ENCODE measurements around the gene CHCHD6.

The CHCHD6 gene

DNA sequence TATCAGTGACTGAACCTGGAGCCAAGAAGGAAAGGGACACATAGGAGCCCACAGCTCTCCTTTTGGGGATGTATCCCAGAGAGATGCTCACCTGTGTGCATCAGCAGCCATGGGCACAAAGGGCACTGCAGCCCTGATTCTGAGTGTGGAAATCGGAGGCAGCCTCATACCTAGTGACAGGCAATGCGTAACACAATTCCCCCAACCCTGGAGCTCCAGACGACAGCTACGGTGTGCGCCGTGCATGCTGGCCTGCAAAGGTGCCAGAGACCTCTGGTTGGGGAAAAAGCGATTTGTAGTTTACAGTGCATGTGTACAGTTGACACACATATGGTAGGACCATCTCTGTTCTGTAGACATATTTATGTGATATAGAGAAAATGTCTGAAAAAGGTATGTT, 219.9 kb downstream of the CHCHD6 start:
- no peaks in the 10 kb centered on the region for H3K27me3 ChIP-seq (ENCODE audit: control insufficient read depth, insufficient read depth, low read length)
- no peaks in the 10 kb centered on the region for H3K36me3 ChIP-seq (ENCODE audit: control insufficient read depth, insufficient read depth, low read length)
- no peak overlapping the region for H2AFZ ChIP-seq
- no peaks in the 10 kb centered on the region for H3K9me3 ChIP-seq (ENCODE audit: control insufficient read depth, low read length)
- H3K27ac ChIP-seq = no peak overlapping the region
- TF ChIP-seq, protein P1, sequence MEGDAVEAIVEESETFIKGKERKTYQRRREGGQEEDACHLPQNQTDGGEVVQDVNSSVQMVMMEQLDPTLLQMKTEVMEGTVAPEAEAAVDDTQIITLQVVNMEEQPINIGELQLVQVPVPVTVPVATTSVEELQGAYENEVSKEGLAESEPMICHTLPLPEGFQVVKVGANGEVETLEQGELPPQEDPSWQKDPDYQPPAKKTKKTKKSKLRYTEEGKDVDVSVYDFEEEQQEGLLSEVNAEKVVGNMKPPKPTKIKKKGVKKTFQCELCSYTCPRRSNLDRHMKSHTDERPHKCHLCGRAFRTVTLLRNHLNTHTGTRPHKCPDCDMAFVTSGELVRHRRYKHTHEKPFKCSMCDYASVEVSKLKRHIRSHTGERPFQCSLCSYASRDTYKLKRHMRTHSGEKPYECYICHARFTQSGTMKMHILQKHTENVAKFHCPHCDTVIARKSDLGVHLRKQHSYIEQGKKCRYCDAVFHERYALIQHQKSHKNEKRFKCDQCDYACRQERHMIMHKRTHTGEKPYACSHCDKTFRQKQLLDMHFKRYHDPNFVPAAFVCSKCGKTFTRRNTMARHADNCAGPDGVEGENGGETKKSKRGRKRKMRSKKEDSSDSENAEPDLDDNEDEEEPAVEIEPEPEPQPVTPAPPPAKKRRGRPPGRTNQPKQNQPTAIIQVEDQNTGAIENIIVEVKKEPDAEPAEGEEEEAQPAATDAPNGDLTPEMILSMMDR (IDR thresholded peaks at IDR 0.05) = no peak
- no peak overlapping the region for H3K4me3 ChIP-seq (ENCODE audit: low read depth, low read length)
- no peak overlapping the region for H3K9ac ChIP-seq
- H3K79me2 ChIP-seq = no peaks in the 10 kb centered on the region
- no peak overlapping the region for H3K4me2 ChIP-seq (ENCODE audit: low read length)
- no peaks in the 10 kb centered on the region for H3K4me1 ChIP-seq

DNA sequence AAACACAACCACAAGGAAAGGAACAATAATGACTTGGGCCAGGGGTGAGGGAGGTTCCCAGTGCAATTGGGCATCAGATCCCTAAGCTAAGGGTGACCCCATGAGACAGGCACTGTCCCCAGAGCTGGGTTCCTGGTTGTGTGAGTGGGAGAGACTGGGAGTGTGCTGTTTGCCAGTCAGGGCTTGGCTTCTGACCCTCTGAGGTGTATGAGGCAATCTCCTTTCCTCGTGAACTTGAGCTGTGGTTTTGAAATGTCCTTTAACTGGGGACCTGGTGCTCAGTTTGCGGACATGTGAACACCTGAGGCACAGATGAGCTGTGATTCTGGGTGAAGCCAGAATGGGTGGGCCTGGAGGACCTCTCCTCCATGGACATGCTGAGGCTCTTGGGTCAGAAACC, 220.4 kb downstream of the CHCHD6 start:
- Histone ChIP-seq H3K4me2 (ENCODE audit: low read length) (no peak overlapping the region), H3K36me3 (ENCODE audit: control insufficient read depth, insufficient read depth, low read length) (no peaks in the 10 kb centered on the region), H3K27me3 (ENCODE audit: control insufficient read depth, insufficient read depth, low read length) (no peaks in the 10 kb centered on the region), H3K9me3 (ENCODE audit: control insufficient read depth, low read length) (no peaks in the 10 kb centered on the region), H3K4me1 (no peaks in the 10 kb centered on the region), H3K79me2 (no peaks in the 10 kb centered on the region), H3K9ac (no peak overlapping the region), H2AFZ (no peak overlapping the region), H3K27ac (no peak overlapping the region), H3K4me3 (ENCODE audit: low read depth, low read length) (no peak overlapping the region)
- TF ChIP-seq, protein P1 (IDR thresholded peaks at IDR 0.05) = no peak

DNA sequence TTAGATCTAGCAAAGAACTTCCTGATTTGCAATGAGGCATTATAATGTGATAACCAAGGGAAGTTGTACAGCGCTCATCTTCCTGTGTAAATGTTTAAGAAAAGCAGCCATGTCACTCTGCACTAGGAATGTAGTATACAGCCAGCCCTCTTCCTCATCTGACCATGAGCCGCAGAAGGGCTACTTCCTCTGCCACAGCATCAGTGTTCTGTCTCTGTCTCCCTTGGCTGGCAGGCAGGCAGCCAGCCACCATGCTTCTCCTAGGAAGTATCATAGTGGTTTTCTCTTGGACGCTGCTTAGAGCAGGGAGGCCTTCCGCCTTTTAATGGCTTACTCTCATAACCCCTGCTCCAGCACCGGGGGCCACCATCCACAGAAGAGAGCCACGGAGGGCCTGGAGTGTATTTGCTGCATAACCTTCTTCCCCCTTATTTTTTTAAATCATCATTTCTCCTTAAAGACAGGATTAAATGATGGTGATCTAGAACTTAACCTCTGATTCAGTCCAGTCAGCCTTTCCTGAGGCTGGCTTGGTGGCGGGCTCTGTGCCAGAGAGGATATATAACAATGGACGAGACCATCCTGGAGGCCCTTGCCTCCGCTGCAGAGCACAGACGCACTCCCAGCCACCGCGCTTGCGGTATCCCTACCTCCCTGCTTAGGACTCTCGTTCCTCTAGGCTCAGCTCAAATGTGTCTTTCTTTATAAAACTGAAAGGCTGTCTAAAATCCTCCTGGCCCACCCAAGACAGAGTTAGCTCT, 221.6 kb downstream of the CHCHD6 start:
- Histone ChIP-seq H2AFZ (no peak overlapping the region), H3K4me2 (ENCODE audit: low read length) (no peak overlapping the region), H3K9ac (no peak overlapping the region), H3K27ac (no peak overlapping the region), H3K79me2 (no peaks in the 10 kb centered on the region), H3K9me3 (ENCODE audit: control insufficient read depth, low read length) (no peaks in the 10 kb centered on the region), H3K4me3 (ENCODE audit: low read depth, low read length) (no peak overlapping the region), H3K27me3 (ENCODE audit: control insufficient read depth, insufficient read depth, low read length) (no peaks in the 10 kb centered on the region), H3K4me1 (no peaks in the 10 kb centered on the region), H3K36me3 (ENCODE audit: control insufficient read depth, insufficient read depth, low read length) (no peaks in the 10 kb centered on the region)
- TF ChIP-seq, protein P1 (IDR thresholded peaks at IDR 0.05) = no peak

DNA sequence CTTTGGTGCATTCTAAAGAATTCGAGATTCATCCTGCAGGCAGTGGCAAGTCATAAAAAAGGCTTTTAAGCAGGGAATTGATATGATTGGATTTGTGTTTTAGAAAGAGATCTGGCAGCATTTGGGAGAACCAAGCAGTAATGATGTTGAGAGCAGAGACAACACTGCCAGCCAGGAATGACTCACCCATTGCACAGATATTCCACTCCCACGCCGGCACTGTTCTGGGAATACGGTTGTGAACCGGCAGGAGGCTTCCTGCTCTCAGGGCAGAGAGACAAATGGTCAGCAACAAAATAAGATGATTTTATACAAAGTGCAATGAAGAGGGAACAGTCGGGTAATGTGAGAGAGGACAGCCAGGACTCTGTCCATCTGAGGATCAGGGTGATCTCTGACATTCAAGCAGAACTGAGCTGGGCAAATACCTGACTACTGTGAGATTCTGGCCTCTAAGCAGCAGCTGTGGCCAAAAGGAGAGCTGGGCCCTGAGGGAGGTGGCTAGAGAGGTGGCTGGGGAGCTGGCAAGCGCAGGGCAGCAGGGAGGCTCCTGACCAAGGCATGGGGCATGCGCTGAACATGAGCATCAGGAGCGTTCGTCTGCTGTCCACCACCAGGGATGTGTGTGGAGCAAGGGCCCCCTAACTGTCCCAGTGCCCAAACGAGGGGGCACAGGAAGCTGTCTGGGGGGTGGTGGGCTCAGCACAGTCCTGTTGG, 222.8 kb downstream of the CHCHD6 start:
- no peak overlapping the region for H3K27ac ChIP-seq
- no peaks in the 10 kb centered on the region for H3K27me3 ChIP-seq (ENCODE audit: control insufficient read depth, insufficient read depth, low read length)
- no peaks in the 10 kb centered on the region for H3K4me1 ChIP-seq
- H3K79me2 ChIP-seq = no peaks in the 10 kb centered on the region
- H2AFZ ChIP-seq = no peak overlapping the region
- H3K9me3 ChIP-seq (ENCODE audit: control insufficient read depth, low read length) = no peaks in the 10 kb centered on the region
- TF ChIP-seq, protein P1 (IDR thresholded peaks at IDR 0.05) = no peak
- no peak overlapping the region for H3K4me3 ChIP-seq (ENCODE audit: low read depth, low read length)
- no peak overlapping the region for H3K4me2 ChIP-seq (ENCODE audit: low read length)
- H3K9ac ChIP-seq = no peak overlapping the region
- H3K36me3 ChIP-seq (ENCODE audit: control insufficient read depth, insufficient read depth, low read length) = no peaks in the 10 kb centered on the region
